DOHH2 (cell line): ENCODE data around the gene HTR7.

Experiments used
- H3F3A ChIP-seq: fragments of 200-600 bp; sonication (generic), shearing (Covaris generic); 2 replicates; pipeline ENCODE4 v1.6.0; 2016; ENCODE audit warnings: antibody characterized with exemption, mild to moderate bottlenecking; ENCODE audit not compliant: control insufficient read depth, insufficient read depth
- H3K27ac ChIP-seq: fragments of 200-600 bp; sonication (generic); 2 replicates; pipeline ENCODE4 v1.5.1; 2014; ENCODE audit warnings: low read depth, mild to moderate bottlenecking, low read length, moderate library complexity
- H3K27me3 ChIP-seq: fragments of 200-600 bp; sonication (generic); 2 replicates; pipeline ENCODE4 v1.6.1; 2014; ENCODE audit warnings: mild to moderate bottlenecking, low read length, mixed read lengths; ENCODE audit not compliant: control insufficient read depth
- H3K36me3 ChIP-seq: fragments of 200-600 bp; sonication (generic); 2 replicates; pipeline ENCODE4 v1.6.1; 2014; ENCODE audit warnings: mild to moderate bottlenecking, low read length, moderate library complexity, mixed read lengths; ENCODE audit not compliant: control insufficient read depth
- H3K4me1 ChIP-seq: fragments of 200-600 bp; sonication (generic); 2 replicates; pipeline ENCODE4 v1.6.1; 2014; ENCODE audit warnings: mild to moderate bottlenecking, low read length, mixed read lengths; ENCODE audit not compliant: control insufficient read depth
- H3K4me2 ChIP-seq: fragments of 200-600 bp; sonication (generic); 2 replicates; pipeline ENCODE4 v1.6.0; 2014; ENCODE audit warnings: mild to moderate bottlenecking, low read length, moderate library complexity
- H3K4me3 ChIP-seq: fragments of 200-600 bp; sonication (generic); 2 replicates; pipeline ENCODE4 v1.5.1; 2014; ENCODE audit warnings: mild to moderate bottlenecking, low read length, mixed read lengths
- H3K79me2 ChIP-seq: fragments of 200-600 bp; sonication (generic); 2 replicates; pipeline ENCODE4 v1.6.1; 2014; ENCODE audit warnings: mild to moderate bottlenecking, low read length, mixed read lengths; ENCODE audit not compliant: control insufficient read depth
- H3K9me2 ChIP-seq: fragments of 200-600 bp; sonication (generic); replicated peaks from 2 replicates; pipeline ENCODE4 v1.6.1; 2014; ENCODE audit warnings: mild to moderate bottlenecking, low read length, mixed read lengths; ENCODE audit not compliant: control insufficient read depth
- H3K9me3 ChIP-seq: fragments of 200-600 bp; sonication (generic); 2 replicates; pipeline ENCODE4 v1.6.1; 2014; ENCODE audit warnings: antibody characterized with exemption, low read length, mixed read lengths; ENCODE audit not compliant: control insufficient read depth, insufficient read depth
- H4K20me1 ChIP-seq: fragments of 200-600 bp; sonication (generic); 2 replicates; pipeline ENCODE4 v1.6.0; 2014; ENCODE audit warnings: low read depth, mild to moderate bottlenecking, antibody characterized with exemption, low read length, moderate library complexity; ENCODE audit not compliant: control insufficient read depth, insufficient read depth
- CTCF ChIP-seq: fragments of 200-600 bp; sonication (generic); IDR thresholded peaks from one replicate; pipeline ENCODE4 v1.5.1; 2014; ENCODE audit warnings: antibody characterized with exemption, mild to moderate bottlenecking, low read depth, low read length; ENCODE audit not compliant: poor library complexity, severe bottlenecking
- EZH2phosphoT487 ChIP-seq: fragments of 200-600 bp; sonication (generic); IDR thresholded peaks from 2 replicates; pipeline ENCODE4 v1.6.1; 2017; ENCODE audit warnings: borderline replicate concordance, mild to moderate bottlenecking, antibody characterized with exemption, low read length, moderate library complexity, mixed read lengths

The HTR7 gene

GRCh38 chr10:90893190-90893589 lies 35.4 kb upstream of the HTR7 start:
- H3F3A ChIP-seq: no peaks in the 10 kb centered on the region
- H4K20me1 ChIP-seq: no peaks in the 10 kb centered on the region
- H3K4me1 ChIP-seq: no peaks in the 10 kb centered on the region
- H3K36me3 ChIP-seq: peaks cover 81% of the 10 kb centered on the region
- H3K4me2 ChIP-seq: no peak overlapping the region
- TF ChIP-seq EZH2phosphoT487 (no peak), CTCF (no peak)
- H3K79me2 ChIP-seq: no peaks in the 10 kb centered on the region
- H3K9me3 ChIP-seq: no peaks in the 10 kb centered on the region
- H3K9me2 ChIP-seq: no peaks in the 10 kb centered on the region
- H3K4me3 ChIP-seq: no peak overlapping the region
- no peak overlapping the region for H3K27ac ChIP-seq
- no peaks in the 10 kb centered on the region for H3K27me3 ChIP-seq

DNA sequence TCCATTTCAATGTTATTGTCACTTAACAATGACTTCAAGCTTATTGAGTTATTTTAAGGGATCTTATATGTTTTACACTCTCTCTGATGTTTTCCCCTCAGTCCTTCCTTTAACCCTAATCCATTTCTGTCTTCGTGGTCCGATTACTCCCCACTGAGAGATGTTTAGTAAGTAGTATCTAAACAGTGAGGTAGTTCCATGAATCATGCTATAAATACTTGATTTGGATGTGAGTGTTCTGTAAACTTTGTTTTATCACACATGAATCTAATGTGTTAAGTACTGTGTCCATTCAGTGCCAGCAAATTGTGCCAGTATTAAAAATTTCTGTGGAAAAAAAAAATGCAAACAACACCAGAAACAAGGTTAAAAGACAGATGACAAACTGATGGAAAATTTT lies 32.5 kb upstream of the HTR7 start:
- Histone ChIP-seq H3K36me3 (peaks cover 90% of the 10 kb centered on the region), H3K27ac (no peak overlapping the region), H3K4me2 (no peak overlapping the region)

GRCh38 chr10:90889636-90890035 lies 31.8 kb upstream of the HTR7 start:
- no peaks in the 10 kb centered on the region for H3F3A ChIP-seq
- no peak overlapping the region for H3K4me3 ChIP-seq
- peaks cover 89% of the 10 kb centered on the region for H3K36me3 ChIP-seq
- H3K27me3 ChIP-seq: no peaks in the 10 kb centered on the region
- no peaks in the 10 kb centered on the region for H3K9me3 ChIP-seq
- no peaks in the 10 kb centered on the region for H3K79me2 ChIP-seq
- H3K4me1 ChIP-seq: no peaks in the 10 kb centered on the region
- TF ChIP-seq CTCF: no peak
- TF ChIP-seq EZH2phosphoT487: no peak
- H3K9me2 ChIP-seq: no peaks in the 10 kb centered on the region
- H3K27ac ChIP-seq: no peak overlapping the region
- H4K20me1 ChIP-seq: no peaks in the 10 kb centered on the region
- H3K4me2 ChIP-seq: no peak overlapping the region

More for the DNA sequence above, 32.5 kb upstream of the HTR7 start:
- TF ChIP-seq CTCF (no peak), EZH2phosphoT487 (no peak)
- Histone ChIP-seq H4K20me1 (no peaks in the 10 kb centered on the region), H3K4me3 (no peak overlapping the region), H3K9me3 (no peaks in the 10 kb centered on the region), H3K9me2 (no peaks in the 10 kb centered on the region), H3F3A (no peaks in the 10 kb centered on the region), H3K4me1 (no peaks in the 10 kb centered on the region), H3K79me2 (no peaks in the 10 kb centered on the region), H3K27me3 (no peaks in the 10 kb centered on the region)

DNA sequence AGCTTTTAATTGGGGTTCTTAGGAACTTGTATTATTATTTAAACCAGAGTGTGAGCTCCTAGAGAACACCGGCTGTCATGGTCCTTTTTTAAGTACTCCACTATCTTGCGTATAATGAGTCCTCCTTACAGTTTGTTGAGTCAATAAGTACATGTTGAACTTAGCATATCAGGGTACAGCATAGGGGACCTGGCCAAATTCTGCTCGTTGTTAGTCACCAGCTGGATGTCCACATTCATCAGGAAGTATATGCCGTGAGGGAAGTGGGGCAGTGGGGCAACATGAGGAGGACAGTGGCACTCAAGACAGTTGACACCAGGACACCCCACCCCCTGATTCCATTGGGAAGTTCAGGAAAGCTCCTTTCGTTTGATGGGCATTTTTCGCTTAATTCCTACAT lies 30.5 kb upstream of the HTR7 start:
- Histone ChIP-seq H3K4me2 (no peak overlapping the region), H3K4me1 (no peaks in the 10 kb centered on the region), H3K36me3 (peaks cover 89% of the 10 kb centered on the region), H3F3A (no peaks in the 10 kb centered on the region), H3K79me2 (no peaks in the 10 kb centered on the region), H3K4me3 (no peak overlapping the region), H4K20me1 (no peaks in the 10 kb centered on the region), H3K9me3 (no peaks in the 10 kb centered on the region), H3K9me2 (no peaks in the 10 kb centered on the region), H3K27ac (no peak overlapping the region), H3K27me3 (no peaks in the 10 kb centered on the region)
- TF ChIP-seq EZH2phosphoT487 (no peak), CTCF (no peak)
